Glutamatergic neuron (in vitro differentiated cells): Measurements from ENCODE around the gene L3MBTL4. TPM values are rescaled to one million over a fixed set of nuclear protein-coding genes. Genes with fewer than 3 reads are reported as not detected.
"Not testable (repeated sequence)": the region's sequence is repeated elsewhere in the genome, so short reads cannot be mapped to it uniquely, and the experiment has no call there.

ENCODE experiments used
- DNase-seq: peaks from one replicate; pipeline ENCODE4 v3.0.0; 2022
- H3K27ac Mint-ChIP-seq: one replicate; pipeline ENCODE4 v1.8.0; 2020; ENCODE audit warnings: mild to moderate bottlenecking, mixed read lengths, inconsistent platforms; ENCODE audit not compliant: unreplicated experiment
- H3K27me3 Mint-ChIP-seq: one replicate; pipeline ENCODE4 v1.8.0; 2020; ENCODE audit warnings: mild to moderate bottlenecking, moderate library complexity, mixed read lengths, inconsistent platforms; ENCODE audit not compliant: unreplicated experiment
- H3K36me3 Mint-ChIP-seq: one replicate; pipeline ENCODE4 v1.8.0; 2020; ENCODE audit warnings: mild to moderate bottlenecking, mixed read lengths, inconsistent platforms; ENCODE audit not compliant: unreplicated experiment
- H3K4me1 Mint-ChIP-seq: one replicate; pipeline ENCODE4 v1.8.0; 2020; ENCODE audit warnings: mild to moderate bottlenecking, low read depth, mixed read lengths, inconsistent platforms; ENCODE audit not compliant: unreplicated experiment
- H3K4me3 Mint-ChIP-seq: one replicate; pipeline ENCODE4 v1.8.0; 2020; ENCODE audit warnings: mild to moderate bottlenecking, mixed read lengths, inconsistent platforms; ENCODE audit not compliant: unreplicated experiment
- H3K9me3 Mint-ChIP-seq: one replicate; pipeline ENCODE4 v1.8.0; 2020; ENCODE audit warnings: mild to moderate bottlenecking, moderate library complexity, mixed read lengths, inconsistent platforms; ENCODE audit not compliant: unreplicated experiment
- CTCF ChIP-seq: fragments of 200-600 bp; sonication (generic); IDR thresholded peaks from one replicate; pipeline ENCODE4 v1.5.0; 2021; ENCODE audit not compliant: partially characterized antibody, unreplicated experiment
- total RNA-seq: library from RNA; stranded (reverse); fragmentation: NEBNext Ultra II Directional; extraction: Animal tissue kit (Norgen Biotek cat#: 25700); gene quantifications from one replicate; pipeline ENCODE4 v1.2.1, GENCODE V29; 2021; ENCODE audit not compliant: unreplicated experiment

Gene L3MBTL4
- total RNA-seq, 1 donor from 2014 or later: 0.32 TPM

GRCh38 chr18:6055711-6056110, 359.0 kb downstream of the L3MBTL4 start:
- Mint-ChIP-seq H3K9me3 (peaks cover 2% of the 10 kb centered on the region), H3K4me3 (no peak overlapping the region), H3K36me3 (no peaks in the 10 kb centered on the region), H3K4me1 (peaks cover 11% of the 10 kb centered on the region), H3K27me3 (peaks cover 1% of the 10 kb centered on the region), H3K27ac (no peak overlapping the region)
- no peak for TF ChIP-seq CTCF
- no peak for DNase-seq

GRCh38 chr18:6054256-6054842, 360.4 kb downstream of the L3MBTL4 start:
- Mint-ChIP-seq H3K36me3 (no peaks in the 10 kb centered on the region), H3K4me1 (peaks cover 13% of the 10 kb centered on the region), H3K27me3 (peaks cover 1% of the 10 kb centered on the region), H3K27ac (no peak overlapping the region), H3K4me3 (no peak overlapping the region), H3K9me3 (peaks cover 2% of the 10 kb centered on the region)
- no peak for TF ChIP-seq CTCF
- DNase-seq: no peak

GRCh38 chr18:6052449-6052913, 362.2 kb downstream of the L3MBTL4 start:
- H3K4me3 Mint-ChIP-seq: no peak overlapping the region
- peaks cover 1% of the 10 kb centered on the region for H3K27me3 Mint-ChIP-seq
- H3K9me3 Mint-ChIP-seq: peaks cover 2% of the 10 kb centered on the region
- no peaks in the 10 kb centered on the region for H3K36me3 Mint-ChIP-seq
- no peak overlapping the region for H3K27ac Mint-ChIP-seq
- TF ChIP-seq CTCF: no peak
- no peak for DNase-seq
- peaks cover 9% of the 10 kb centered on the region for H3K4me1 Mint-ChIP-seq

GRCh38 chr18:6047596-6047995, 367.1 kb downstream of the L3MBTL4 start:
- not testable (repeated sequence) for H3K36me3 Mint-ChIP-seq, H3K27ac Mint-ChIP-seq, H3K27me3 Mint-ChIP-seq, H3K4me1 Mint-ChIP-seq, H3K4me3 Mint-ChIP-seq, DNase-seq, H3K9me3 Mint-ChIP-seq

- Mint-ChIP-seq H3K27ac (no peak overlapping the region), H3K27me3 (no peaks in the 10 kb centered on the region), H3K4me1 (no peaks in the 10 kb centered on the region), H3K9me3 (no peaks in the 10 kb centered on the region), H3K4me3 (no peak overlapping the region), H3K36me3 (peaks cover 5% of the 10 kb centered on the region)
- peak; percentile 20 for TF ChIP-seq CTCF
- DNase-seq: no peak
Measured at GRCh38 chr18:6044773-6045172, 369.9 kb downstream of the L3MBTL4 start.
